ENCODE results near the gene C2CD2L.
A peak's percentile ranks its signal among the peaks of the same experiment; 100 is the strongest.
"Not testable (repeated sequence)": the region's sequence is repeated elsewhere in the genome, so short reads cannot be mapped to it uniquely, and the experiment has no call there.

C2CD2L gene
- 26.3 to 47.9 (median 36.7) reads per million in 9 experiments for total RNA-seq

- Mint-ChIP-seq H3K27ac (peak within 1 kb of the TSS; percentile 62 to 87), H3K4me1 (ENCODE audit: low read depth in 2 of 2) (peaks cover 31 to 41% of the 10 kb centered on the region in 2 donors), H3K27me3 (no peaks in the 10 kb centered on the region), H3K36me3 (ENCODE audit: insufficient read depth) (peaks cover 9% of the 10 kb centered on the region), H3K9me3 (no peaks in the 10 kb centered on the region), H3K4me3 (peak within 1 kb of the TSS; percentile 91 to 95)
- DNase-seq: peak; percentile 75 to 79 (median 78)
- peak; percentile 88 for ATAC-seq (replicated peaks)
These were observed at the start of gene C2CD2L for GRCh38 chr11:119106564-119107537. TSS of gene C2CD2L (plus strand) at chr11:119107344. CDS start at chr11:119107742, 398 bp downstream.

GRCh38 chr11:119059128-119059527 is 48.0 kb upstream of the C2CD2L start:
- H3K27ac Mint-ChIP-seq; H3K4me3 Mint-ChIP-seq; ATAC-seq (replicated peaks); H3K9me3 Mint-ChIP-seq; H3K27me3 Mint-ChIP-seq; DNase-seq: not testable (repeated sequence)
- Mint-ChIP-seq H3K36me3 (ENCODE audit: insufficient read depth) (peaks cover 38% of the 10 kb centered on the region), H3K4me1 (ENCODE audit: low read depth in 2 of 2) (peaks cover 24 to 36% of the 10 kb centered on the region in 2 donors)

GRCh38 chr11:119061256-119061655 is 45.9 kb upstream of the C2CD2L start:
- ATAC-seq (replicated peaks) (no peak), DNase-seq (no peak)
- no peaks in the 10 kb centered on the region for H3K9me3 Mint-ChIP-seq
- no peak overlapping the region for H3K4me3 Mint-ChIP-seq
- H3K4me1 Mint-ChIP-seq (ENCODE audit: low read depth in 2 of 2): peaks cover 16 to 31% of the 10 kb centered on the region in 2 donors
- H3K27me3 Mint-ChIP-seq: no peaks in the 10 kb centered on the region
- no peak overlapping the region for H3K27ac Mint-ChIP-seq
- H3K36me3 Mint-ChIP-seq (ENCODE audit: insufficient read depth): peaks cover 22% of the 10 kb centered on the region

GRCh38 chr11:119062779-119063178 is 44.4 kb upstream of the C2CD2L start:
- peak overlapping the region in 1 of 2 donors; percentile 65 for H3K27ac Mint-ChIP-seq
- H3K4me3 Mint-ChIP-seq: no peak overlapping the region
- no peaks in the 10 kb centered on the region for H3K9me3 Mint-ChIP-seq
- no peaks in the 10 kb centered on the region for H3K27me3 Mint-ChIP-seq
- peaks cover 19 to 35% of the 10 kb centered on the region in 2 donors for H3K4me1 Mint-ChIP-seq (ENCODE audit: low read depth in 2 of 2)
- H3K36me3 Mint-ChIP-seq (ENCODE audit: insufficient read depth): peaks cover 17% of the 10 kb centered on the region
- ATAC-seq (replicated peaks) (no peak), DNase-seq (no peak)

- peak overlapping the region; percentile 46 to 99 for H3K27ac Mint-ChIP-seq
- no peaks in the 10 kb centered on the region for H3K27me3 Mint-ChIP-seq
- DNase-seq (peak; percentile 27 to 46 (median 29)), ATAC-seq (replicated peaks) (no peak)
- peak overlapping the region; percentile 94 for H3K4me3 Mint-ChIP-seq
- H3K9me3 Mint-ChIP-seq: no peaks in the 10 kb centered on the region
- H3K36me3 Mint-ChIP-seq (ENCODE audit: insufficient read depth): peaks cover 33% of the 10 kb centered on the region
- H3K4me1 Mint-ChIP-seq (ENCODE audit: low read depth in 2 of 2): peaks cover 22 to 38% of the 10 kb centered on the region in 2 donors
These were observed 41.8 kb upstream of the C2CD2L start for GRCh38 chr11:119065369-119065768.

- peaks cover 23 to 38% of the 10 kb centered on the region in 2 donors for H3K4me1 Mint-ChIP-seq (ENCODE audit: low read depth in 2 of 2)
These were observed 39.5 kb upstream of the C2CD2L start, which contains the start of gene VPS11 for GRCh38 chr11:119067371-119068222. TSS of gene VPS11 (plus strand) at chr11:119067818. CDS start at chr11:119067824, 6 bp downstream.

GRCh38 chr11:119077839-119078238 is 29.3 kb upstream of the C2CD2L start:
- Mint-ChIP-seq H3K36me3 (ENCODE audit: insufficient read depth) (peaks cover 85% of the 10 kb centered on the region), H3K9me3 (no peaks in the 10 kb centered on the region), H3K27ac (no peak overlapping the region), H3K4me1 (ENCODE audit: low read depth in 2 of 2) (peaks cover under 1 to 1% of the 10 kb centered on the region in 2 donors), H3K4me3 (no peak overlapping the region), H3K27me3 (no peaks in the 10 kb centered on the region)
- ATAC-seq (replicated peaks) (no peak), DNase-seq (no peak)

More at GRCh38 chr11:119067371-119068222, 39.5 kb upstream of the C2CD2L start, which contains the start of gene VPS11:
- peak within 1 kb of the TSS; percentile 94 for H3K4me3 Mint-ChIP-seq
- H3K36me3 Mint-ChIP-seq (ENCODE audit: insufficient read depth): peaks cover 49% of the 10 kb centered on the region
- ATAC-seq (replicated peaks) (peak; percentile 93), DNase-seq (peak; percentile 92 to 97 (median 95))
- no peaks in the 10 kb centered on the region for H3K9me3 Mint-ChIP-seq
- peak within 1 kb of the TSS; percentile 99 for H3K27ac Mint-ChIP-seq
- no peaks in the 10 kb centered on the region for H3K27me3 Mint-ChIP-seq

GRCh38 chr11:119078675-119079420 is 28.3 kb upstream of the C2CD2L start:
- Mint-ChIP-seq H3K27ac (no peak overlapping the region), H3K36me3 (ENCODE audit: insufficient read depth) (peaks cover 75% of the 10 kb centered on the region), H3K4me3 (no peak overlapping the region), H3K27me3 (no peaks in the 10 kb centered on the region), H3K4me1 (ENCODE audit: low read depth in 2 of 2) (no peaks in the 10 kb centered on the region), H3K9me3 (no peaks in the 10 kb centered on the region)
- no peak for ATAC-seq (replicated peaks)
- no peak for DNase-seq

- peak overlapping the region in 1 of 2 donors; percentile 25 for H3K27ac Mint-ChIP-seq
These were observed 25.4 kb upstream of the C2CD2L start for GRCh38 chr11:119081682-119082260.

GRCh38 chr11:119084663-119085436 is 22.3 kb upstream of the C2CD2L start, which contains the start of gene HMBS:
TSS of gene HMBS (plus strand) at chr11:119084881. CDS start at chr11:119085034, 153 bp downstream.
- ATAC-seq (replicated peaks) (peak; percentile 96), DNase-seq (peak; percentile 90 to 93 (median 91))
- Mint-ChIP-seq H3K4me3 (peak within 1 kb of the TSS; percentile 92 to 93), H3K27me3 (no peaks in the 10 kb centered on the region), H3K4me1 (ENCODE audit: low read depth in 2 of 2) (peaks cover 11 to 12% of the 10 kb centered on the region in 2 donors), H3K27ac (peak within 1 kb of the TSS; percentile 91 to 93), H3K36me3 (ENCODE audit: insufficient read depth) (peaks cover 31% of the 10 kb centered on the region), H3K9me3 (no peaks in the 10 kb centered on the region)

More at GRCh38 chr11:119081682-119082260, 25.4 kb upstream of the C2CD2L start:
- Mint-ChIP-seq H3K27me3 (no peaks in the 10 kb centered on the region), H3K4me3 (no peak overlapping the region), H3K4me1 (ENCODE audit: low read depth in 2 of 2) (peaks cover 5 to 8% of the 10 kb centered on the region in 2 donors), H3K9me3 (no peaks in the 10 kb centered on the region), H3K36me3 (ENCODE audit: insufficient read depth) (peaks cover 58% of the 10 kb centered on the region)
- ATAC-seq (replicated peaks) (no peak), DNase-seq (no peak)

- Mint-ChIP-seq H3K27me3 (no peaks in the 10 kb centered on the region), H3K9me3 (no peaks in the 10 kb centered on the region), H3K4me3 (peak overlapping the region; percentile 92 to 93), H3K4me1 (ENCODE audit: low read depth in 2 of 2) (peaks cover 11 to 12% of the 10 kb centered on the region in 2 donors), H3K36me3 (ENCODE audit: insufficient read depth) (peaks cover 25% of the 10 kb centered on the region), H3K27ac (peak overlapping the region; percentile 91 to 93)
- DNase-seq (no peak), ATAC-seq (replicated peaks) (no peak)
These were observed 21.7 kb upstream of the C2CD2L start for GRCh38 chr11:119085437-119085847.

Measured in effector memory CD8-positive, alpha-beta T cell (primary cell).